GM18519 (cell line): ENCODE results near the gene LHFPL6.

Experiments
- ATAC-seq: cut with Tn5 transposase; IDR thresholded peaks from one replicate; pipeline ENCODE4 v1.9.1; 2021; ENCODE audit warnings: mild to moderate bottlenecking, moderate library complexity; ENCODE audit not compliant: unreplicated experiment, low FRiP score

The LHFPL6 gene

DNA sequence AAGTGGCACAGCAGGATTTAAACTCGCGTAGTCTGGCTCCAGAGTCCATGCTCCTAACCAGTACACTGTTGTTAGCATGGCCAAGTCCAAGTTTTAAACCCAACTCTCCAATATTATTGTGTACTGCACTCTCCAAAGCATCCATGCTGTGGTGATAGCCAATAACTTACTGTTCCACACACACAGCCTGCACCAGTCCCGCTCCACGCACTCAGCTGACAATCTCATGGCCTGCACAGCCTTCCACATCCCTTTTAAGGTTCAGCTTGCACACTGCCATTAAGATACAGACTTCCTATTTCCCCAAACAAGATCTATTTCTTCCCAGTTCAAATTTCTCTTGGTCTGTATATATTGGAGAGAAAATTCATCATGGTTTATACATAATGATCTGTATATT lies 80.7 kb downstream of the LHFPL6 start:
- no peak for ATAC-seq

DNA sequence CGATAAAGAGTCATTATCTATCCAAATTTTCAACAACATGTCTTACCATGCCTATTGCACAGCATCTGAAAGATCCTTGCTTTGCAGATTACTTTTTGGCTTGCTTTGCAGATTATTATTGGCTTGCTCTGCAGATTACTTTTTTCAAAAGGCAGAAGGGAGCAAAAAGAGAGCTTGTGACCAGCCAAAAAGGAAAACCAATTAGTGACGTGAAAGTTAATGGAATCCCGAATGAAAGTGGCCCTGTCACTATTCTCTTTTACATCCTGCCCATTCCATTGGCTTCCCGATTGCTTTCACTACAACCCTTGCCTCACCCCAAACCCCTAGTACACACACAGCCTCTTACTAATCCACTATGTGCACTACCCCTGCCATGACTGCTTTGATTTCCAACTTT lies 81.3 kb downstream of the LHFPL6 start:
- ATAC-seq: no peak

DNA sequence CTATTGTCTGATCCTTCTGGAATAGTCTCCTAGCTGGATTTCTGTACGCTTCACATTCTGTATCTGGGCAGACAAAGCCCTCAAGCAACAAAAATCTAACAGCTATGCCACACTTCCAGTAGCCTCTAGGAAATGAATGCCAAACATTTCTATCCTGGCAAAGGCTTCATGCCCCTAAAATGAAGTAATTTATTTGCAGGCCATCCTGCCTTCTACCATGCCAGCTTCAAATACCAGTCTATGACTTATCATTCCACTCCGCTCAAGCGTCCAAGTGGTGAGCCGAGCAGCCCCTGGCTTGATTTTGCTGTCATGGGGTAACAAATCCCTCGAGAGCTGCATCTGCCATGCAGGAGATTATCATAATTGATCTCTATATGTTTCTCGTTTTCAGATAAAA lies 86.9 kb downstream of the LHFPL6 start:
- no peak for ATAC-seq

DNA sequence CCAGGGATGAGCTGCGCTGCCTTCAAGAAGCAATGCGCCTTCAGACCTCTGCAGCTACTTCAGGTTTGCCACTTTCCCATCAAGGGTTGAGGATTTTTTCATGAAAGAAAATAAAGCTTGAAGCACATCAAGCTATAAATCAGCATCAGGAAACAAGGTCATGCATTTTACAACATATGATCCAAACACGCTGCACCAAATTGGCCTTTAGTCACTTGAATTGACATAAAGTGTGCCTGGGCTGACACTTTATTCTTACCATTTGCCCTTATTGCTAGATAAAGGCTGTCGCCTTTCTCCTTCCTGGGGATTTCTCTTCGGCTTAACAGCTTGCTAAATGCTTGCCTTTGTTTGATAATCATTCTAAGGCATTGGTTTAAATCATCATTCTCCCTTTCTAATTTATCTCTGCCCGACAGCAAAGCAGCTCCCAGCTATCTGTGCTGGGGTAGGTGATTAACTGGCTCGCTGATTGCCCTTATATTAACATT lies 87.7 kb downstream of the LHFPL6 start:
- ATAC-seq: no peak

DNA sequence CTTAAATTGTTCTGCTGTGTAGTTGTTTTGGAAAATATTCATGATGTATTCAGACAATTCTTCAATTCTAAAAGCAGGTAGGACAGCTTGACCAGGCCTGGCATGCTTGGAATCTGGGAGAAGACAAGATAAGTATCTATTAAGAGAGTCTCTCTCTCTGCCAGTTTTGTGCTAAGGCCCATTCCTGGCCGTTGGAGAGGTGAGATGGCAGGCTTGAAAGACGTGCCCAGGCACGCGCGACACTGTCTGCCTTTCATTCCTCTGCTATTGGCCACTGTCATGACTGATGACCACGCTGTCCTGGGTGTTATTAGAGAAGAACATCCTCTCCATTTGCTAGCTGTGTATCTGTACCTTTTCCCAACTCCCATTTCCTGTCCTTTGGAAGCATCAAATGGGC lies 90.3 kb downstream of the LHFPL6 start:
- no peak for ATAC-seq

DNA sequence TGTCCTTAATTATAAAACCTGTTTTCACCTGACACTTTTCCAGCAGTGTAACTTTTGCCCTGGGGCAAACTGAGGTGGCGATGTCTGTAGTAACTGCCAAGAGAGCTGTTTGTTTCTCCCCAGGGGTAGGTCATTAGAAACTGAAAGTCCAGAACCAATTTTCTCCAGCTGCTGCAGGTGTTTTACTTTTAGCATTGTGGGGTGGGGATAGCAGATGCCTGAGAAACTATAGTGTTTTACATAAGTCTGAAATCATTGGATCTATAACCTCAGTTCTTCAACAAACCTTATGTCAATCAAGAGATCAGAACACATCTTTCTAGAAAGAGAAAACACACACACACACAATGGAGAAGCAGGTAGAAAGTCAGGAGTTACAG lies 92.7 kb downstream of the LHFPL6 start:
- peak; percentile 74 for ATAC-seq

DNA sequence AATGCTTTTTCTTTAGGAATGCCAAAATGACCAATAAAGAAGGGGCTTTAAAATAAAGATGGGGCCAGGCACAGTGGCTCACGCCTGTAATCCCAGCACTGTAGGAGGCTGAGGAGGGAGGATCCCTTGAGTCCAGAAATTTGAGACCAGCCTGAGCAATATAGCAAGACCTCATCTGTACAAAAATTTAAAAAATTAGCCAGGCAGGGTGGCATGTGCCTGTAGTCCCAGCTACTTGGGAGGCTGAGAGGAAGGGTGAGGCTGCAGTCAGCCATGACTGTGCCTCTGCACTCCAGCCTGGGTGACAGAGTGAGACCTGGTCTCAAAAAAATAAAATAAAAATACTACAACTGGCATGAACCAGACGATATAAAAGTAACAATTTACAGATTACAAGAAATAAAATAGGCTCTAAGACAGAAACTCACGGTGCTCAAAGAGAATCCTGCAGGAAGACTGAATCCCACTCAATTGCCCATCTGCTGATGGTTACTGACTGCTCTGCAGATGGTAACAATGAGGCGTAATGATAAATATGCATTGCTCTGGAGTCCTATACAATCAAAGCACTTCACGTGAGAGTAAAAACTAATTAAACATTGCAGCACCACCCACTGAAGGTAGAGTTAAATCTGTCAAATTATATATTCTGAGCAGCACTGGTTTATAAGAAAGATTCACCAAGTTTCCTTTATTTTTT lies 93.2 kb downstream of the LHFPL6 start:
- peak; percentile 13 for ATAC-seq

DNA sequence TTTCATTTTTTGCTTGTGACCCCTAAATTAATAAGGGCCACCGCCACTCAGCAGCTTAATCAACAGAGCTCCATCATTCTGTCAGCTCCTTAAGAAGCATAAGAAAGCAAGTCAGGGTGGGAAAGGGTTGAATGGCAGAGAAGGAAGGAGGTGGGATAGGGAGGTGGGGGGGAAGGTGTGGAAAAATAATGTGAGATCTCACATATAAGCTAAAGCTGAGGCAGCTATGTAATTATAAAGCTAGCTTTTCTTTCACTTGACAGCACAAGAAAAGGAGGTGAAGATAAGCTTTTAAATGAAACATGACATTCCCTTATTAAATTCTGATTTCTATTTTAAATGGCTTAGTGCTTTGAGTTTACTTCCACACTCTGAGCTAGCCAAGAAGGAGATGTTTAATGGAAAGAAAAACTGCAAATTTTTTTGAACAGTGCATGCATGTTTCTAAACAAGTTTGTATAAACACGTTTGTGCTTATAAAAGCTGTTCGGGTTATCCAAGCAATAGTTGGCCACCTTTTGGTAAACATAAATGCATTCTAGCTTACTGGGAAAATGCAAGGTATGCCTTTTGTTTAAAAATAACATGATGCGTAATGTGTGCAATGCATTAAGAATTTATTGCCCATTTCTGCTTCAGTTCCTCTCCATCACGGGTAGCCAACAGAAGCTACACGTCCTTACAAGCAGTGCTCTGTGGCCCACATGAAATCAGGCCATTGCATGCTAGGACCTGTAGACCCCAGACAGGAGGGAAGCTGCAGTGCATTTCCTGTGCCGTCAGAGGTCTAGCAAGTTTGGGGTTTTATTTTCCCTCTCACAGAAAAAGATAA lies 96.2 kb downstream of the LHFPL6 start:
- ATAC-seq: no peak

DNA sequence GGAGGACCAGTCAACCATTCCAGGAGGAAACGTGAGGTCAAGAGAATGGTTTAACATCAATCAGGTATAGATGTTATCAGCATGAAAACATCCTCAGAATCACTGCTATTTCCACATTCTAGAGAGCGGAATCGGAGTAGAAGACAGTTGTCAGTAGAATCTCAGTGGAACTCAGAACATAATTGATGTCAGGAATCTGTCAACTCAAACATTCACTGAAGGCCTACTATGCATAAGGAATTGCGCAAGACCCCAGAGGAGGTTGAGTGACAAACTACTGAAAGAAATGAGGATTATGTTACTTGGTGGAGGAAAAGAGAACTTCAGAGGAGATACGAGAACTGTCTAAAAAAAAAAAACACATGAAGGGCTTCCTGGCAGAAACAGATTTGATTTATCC lies 97.8 kb downstream of the LHFPL6 start:
- no peak for ATAC-seq

DNA sequence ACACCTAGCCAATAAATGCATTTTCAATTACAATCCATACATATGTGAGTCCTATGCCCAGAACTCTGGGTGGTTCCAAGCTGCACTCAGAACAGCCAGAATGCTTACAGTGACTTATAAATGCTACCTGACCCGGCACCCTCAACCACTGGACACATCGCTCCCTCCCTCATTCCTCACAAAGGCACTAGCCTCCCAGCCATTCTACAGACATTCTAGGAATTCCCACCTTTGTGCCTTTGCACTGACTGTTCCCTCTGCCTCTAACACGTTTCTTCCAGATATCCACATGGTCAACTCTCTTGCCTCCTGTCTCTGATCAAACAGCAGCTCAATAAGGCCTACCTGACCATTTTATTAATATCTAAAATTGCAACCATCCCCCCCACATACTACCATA lies 99.9 kb downstream of the LHFPL6 start:
- ATAC-seq: no peak

DNA sequence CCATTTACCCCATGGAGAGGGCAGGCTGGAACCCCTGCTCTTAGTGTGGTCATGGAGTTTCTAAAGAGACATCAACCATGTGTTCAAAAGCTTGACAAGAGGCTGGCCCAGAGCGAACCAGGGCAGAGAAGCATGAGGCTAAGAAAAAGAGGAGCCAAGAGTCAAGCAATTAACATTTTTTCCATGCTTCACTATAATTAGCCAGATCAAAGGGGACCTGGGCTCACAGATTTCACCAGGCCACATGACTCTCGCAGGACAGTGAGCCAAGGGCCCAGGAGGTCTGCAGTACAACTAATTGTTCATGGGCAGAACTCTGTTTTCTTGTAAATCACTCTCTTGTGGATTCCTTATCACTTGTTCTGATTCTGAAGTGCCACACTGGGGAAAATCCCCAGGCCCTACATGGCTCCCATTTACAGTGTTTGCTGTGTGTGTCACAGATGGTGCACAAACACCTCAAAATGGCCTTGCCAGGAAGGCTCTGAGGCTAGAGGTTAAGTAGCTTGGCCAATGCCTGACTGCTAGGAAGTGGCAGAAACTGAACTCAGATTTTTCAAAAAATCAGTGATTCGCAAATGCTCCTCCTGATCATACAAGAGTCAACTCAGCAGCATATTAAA lies 101.2 kb downstream of the LHFPL6 start:
- no peak for ATAC-seq

DNA sequence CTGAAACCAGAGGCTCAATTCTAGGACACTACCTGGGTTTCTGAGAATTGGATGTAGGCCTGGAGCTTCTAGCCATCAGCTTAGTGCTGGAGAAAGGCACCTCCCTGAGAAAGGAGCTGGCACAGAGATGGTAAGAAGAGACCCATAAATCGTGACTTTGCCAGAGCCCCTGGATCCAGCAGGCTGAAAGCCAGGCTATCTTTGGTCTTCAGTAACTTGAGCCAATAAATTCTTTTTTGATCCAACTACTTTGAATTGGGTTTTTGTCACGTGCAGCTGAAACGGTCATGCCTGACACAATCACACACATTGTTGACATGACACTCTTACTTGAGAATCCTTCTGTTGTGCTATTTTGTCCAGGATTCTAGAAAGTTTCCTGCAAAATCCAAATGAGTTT lies 103.4 kb downstream of the LHFPL6 start:
- ATAC-seq: no peak

DNA sequence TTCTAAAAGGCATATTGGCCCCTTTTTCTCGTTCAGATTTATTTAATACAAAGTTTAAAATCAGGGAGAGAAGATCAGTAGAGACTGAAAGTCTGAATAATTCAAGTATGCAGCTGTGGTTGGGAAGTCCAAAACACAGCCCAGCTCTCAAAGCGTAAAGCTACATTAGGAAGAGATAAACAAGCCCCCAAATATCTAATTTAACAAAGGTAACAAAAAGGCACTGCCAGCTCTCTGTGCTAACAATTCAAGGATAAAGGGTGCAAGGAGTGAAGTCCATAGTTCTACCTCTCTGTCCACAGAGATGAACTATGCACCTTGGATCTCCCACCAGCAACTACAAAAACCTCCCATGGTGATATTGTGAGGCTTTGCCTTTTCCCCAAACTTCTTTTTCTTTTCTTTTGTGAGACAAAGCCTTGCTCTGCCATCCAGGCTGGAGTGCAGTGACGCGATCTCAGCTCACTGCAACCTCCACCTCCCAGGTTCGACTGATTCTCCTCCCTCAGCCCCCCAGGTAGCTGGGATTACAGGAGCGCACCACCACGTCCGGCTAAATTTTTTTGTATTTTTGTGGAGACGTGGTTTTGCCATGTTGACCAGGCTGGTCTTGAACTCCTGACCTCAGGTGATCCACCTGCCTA lies 104.4 kb downstream of the LHFPL6 start:
- no peak for ATAC-seq

DNA sequence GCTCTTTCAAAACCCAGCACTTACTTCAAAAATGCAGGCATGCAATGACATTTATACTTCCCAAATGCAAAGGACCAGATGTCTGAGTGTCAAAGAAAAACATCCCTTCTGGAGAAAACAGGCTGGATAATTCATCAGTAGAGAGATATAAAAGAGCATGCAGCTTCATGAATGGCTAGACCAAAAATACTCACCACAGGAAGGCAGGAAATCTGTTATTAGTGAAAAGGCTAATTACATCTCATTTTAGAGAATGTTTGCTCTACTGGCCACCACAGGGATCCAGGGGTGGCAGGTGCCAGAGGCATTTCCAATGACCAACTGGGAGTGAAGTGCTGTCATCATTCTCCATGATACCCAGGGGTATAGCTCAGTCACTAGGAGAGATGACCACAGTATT lies 106.5 kb downstream of the LHFPL6 start:
- no peak for ATAC-seq

DNA sequence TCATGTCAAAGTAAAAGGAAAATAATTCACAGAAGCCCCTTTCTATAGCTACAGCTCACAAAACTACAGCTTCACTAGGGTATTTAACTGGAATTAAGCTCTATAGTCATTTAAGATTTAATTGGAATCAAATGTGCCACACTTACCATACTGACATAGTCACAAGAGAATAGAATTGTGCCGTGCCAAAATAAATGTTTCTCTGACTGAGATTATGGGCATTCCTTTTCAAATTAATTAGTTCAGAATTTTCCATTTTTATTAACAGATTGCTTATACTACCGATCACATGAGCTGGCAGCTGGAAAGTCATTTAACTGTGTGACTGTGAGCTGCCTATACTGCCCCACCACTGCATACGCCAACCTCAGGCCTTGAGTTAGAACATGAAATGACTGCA lies 108.4 kb downstream of the LHFPL6 start:
- ATAC-seq: no peak

DNA sequence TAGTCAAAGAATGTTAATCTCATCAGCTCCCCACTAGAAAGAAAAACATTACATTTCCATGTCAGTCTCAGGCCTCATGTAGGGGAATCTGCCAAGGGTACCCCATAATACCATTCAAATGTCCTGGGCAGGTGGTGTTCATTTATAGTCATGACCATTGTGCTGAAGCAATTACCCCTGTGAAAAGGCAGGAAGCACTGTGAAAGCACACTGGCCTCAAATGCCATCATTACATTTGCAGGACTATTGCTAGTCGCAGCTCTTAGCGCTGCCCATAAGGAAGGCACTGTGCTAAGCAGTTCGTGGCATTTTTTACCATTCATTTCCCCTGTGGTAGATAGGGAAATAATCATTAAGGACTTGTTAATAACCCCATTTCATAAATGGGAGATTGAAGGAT lies 109.0 kb downstream of the LHFPL6 start:
- ATAC-seq: no peak

DNA sequence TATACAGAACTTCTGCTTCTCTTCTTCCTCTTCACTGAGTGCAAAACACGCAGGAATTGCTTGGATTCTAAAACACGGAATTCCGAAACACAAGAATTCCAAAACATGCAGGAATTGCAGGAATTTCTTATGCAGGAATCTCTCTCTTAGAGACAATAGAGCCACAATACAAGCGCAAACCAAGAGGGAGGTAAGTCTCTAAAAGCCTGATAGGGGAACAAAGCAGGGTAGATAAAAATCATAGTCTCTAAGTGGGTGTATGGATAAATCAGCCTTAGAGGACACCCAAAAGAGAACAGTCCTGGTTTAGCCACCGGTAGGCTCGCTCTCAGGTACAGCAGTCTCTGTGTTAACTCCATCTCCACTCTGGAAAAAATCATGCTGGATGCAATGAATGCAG lies 112.9 kb downstream of the LHFPL6 start:
- no peak for ATAC-seq

DNA sequence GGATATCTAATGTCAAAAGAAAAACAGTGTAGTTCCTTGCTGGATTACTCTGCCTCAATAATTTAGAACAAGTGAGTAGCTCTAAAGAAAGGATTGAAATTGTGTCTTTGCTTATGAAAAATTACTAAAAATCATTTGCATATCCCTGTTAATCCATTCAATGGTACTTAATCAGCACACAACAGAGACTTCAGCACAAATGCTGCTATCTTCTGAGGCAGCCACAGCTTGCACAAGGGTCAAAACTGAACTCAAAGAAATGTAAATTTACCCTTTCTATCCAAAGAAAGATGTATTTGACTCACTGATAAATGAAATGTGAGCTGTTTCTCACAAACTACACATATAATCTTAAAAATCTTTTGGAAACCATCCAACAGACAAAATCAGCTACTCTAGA lies 116.2 kb downstream of the LHFPL6 start:
- no peak for ATAC-seq

DNA sequence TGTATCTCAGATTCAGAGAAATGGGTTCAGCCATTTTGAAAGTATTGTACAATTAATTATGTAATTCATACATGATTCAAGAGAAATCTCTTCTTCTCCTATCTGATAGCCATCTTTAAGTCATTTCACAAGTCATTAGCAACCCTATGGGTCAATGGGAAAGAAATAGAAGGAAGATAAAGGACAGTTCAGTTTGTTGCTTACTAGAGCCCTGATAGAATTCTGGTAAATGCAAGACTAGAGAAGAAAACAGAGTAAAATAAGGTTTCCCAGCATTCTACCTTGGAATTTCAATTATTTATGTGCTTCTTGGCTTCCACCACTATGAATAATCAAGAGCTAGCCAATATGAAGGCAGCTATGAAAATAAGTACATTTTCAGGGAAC lies 117.7 kb downstream of the LHFPL6 start:
- no peak for ATAC-seq

DNA sequence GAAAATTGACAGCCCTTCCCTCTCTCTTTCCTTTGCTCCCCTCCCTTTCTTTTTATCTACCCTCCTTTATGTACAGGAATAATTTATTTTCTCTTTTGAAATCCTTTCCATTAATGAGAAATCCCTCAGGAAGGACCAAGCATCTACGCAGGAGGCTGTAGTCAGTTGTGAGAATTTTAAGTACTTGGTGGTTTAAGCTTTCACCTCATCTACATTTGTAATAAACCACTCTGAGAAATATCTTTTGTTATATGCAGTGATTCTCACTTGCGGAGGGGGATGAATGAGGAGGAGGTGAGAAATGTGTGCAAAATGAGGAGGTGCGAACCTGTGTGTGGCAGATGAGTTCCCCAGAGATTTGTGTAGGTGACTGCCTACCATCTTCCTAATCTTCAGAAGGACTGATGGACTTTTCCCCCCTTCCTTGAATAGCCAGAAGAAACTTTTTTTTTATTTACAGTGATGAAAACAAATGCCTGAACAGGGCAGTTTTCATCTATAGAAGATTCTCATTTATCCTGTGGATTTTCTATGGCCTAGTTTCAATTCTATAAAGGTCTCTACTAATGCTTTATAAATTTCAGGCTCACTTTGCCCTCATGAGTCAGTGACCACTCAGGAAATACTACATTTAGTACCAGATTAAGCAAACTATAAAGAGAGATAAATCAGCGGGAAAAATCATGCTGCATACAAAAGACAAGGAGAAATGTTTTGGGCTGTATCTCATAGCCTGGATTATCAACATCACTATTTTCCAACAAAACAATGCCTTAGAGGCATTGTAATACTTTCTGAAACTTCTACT lies 118.3 kb downstream of the LHFPL6 start:
- no peak for ATAC-seq
